Measurements from ENCODE around the gene JPT2. TPM values are rescaled to one million over a fixed set of nuclear protein-coding genes. Genes with fewer than 3 reads are reported as not detected.
"Not testable (repeated sequence)": the region's sequence is repeated elsewhere in the genome, so short reads cannot be mapped to it uniquely, and the experiment has no call there.

Gene JPT2
- total RNA-seq, 2 experiments from 2014 or later = 56.5 to 65.2 TPM

GRCh38 chr16:1732551-1732987, 54.5 kb downstream of the JPT2 start:
- POLR2A ChIA-PET, DNase-seq: not testable (repeated sequence)
- CTCF ChIA-PET = interaction anchor here (0.7 to 1.5 kb wide), 3 partner anchors 19 to 520 kb away, joined by 3 to 6 read pairs (median 3); partner anchors contain the start of gene MAPK8IP3

DNA sequence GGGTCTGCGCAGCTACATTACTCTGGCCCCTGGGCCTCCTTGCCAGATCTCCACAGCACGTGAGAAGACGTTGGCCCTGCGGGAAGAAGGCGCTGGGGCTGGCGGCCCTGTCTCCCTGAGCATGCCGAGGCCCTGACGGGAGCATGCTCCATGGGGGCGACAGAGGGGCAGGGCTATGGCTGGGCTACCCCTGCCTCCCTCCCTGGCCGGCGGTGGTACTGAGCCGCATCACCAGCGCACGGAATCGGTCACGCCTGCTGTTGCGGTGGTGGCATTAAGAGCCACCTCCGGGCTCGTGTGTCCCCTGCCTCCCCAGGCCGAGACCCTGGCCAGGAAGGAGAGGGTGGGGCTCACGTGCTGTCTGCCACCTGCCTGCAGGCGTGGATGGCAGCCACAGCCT, 56.0 kb downstream of the JPT2 start:
- Mint-ChIP-seq H3K36me3 (ENCODE audit: low read depth) (peaks cover 18% of the 10 kb centered on the region), H3K9me3 (no peaks in the 10 kb centered on the region), H3K4me1 (no peaks in the 10 kb centered on the region), H3K27me3 (no peaks in the 10 kb centered on the region), H3K27ac (no peak overlapping the region), H3K4me3 (no peak overlapping the region)
- DNase-seq = no peak
- ChIA-PET CTCF (no interaction called here), POLR2A (no interaction called here)

More at GRCh38 chr16:1732551-1732987, 54.5 kb downstream of the JPT2 start:
- not testable (repeated sequence) for H3K9me3 Mint-ChIP-seq, H3K4me1 Mint-ChIP-seq, H3K4me3 Mint-ChIP-seq, H3K27ac Mint-ChIP-seq, H3K27me3 Mint-ChIP-seq
- H3K36me3 Mint-ChIP-seq (ENCODE audit: low read depth) = peaks cover 22% of the 10 kb centered on the region

GRCh38 chr16:1734816-1735215, 56.7 kb downstream of the JPT2 start:
- Mint-ChIP-seq H3K4me3 (no peak overlapping the region), H3K36me3 (ENCODE audit: low read depth) (peaks cover 15% of the 10 kb centered on the region), H3K9me3 (no peaks in the 10 kb centered on the region), H3K4me1 (no peaks in the 10 kb centered on the region), H3K27me3 (no peaks in the 10 kb centered on the region), H3K27ac (no peak overlapping the region)
- no peak for DNase-seq
- POLR2A ChIA-PET = no interaction called here
- CTCF ChIA-PET = no interaction called here

- DNase-seq = no peak
- ChIA-PET POLR2A (no interaction called here), CTCF (interaction anchor here (0.7 to 1.0 kb wide), 2 partner anchors 9 to 474 kb away, joined by 3 read pairs; partner anchors contain the start of gene PGP)
- Mint-ChIP-seq H3K4me3 (no peak overlapping the region), H3K36me3 (ENCODE audit: low read depth) (peaks cover 2% of the 10 kb centered on the region), H3K27ac (no peak overlapping the region), H3K4me1 (no peaks in the 10 kb centered on the region), H3K27me3 (no peaks in the 10 kb centered on the region), H3K9me3 (no peaks in the 10 kb centered on the region)
Measured at GRCh38 chr16:1740234-1740633, 62.2 kb downstream of the JPT2 start.

GRCh38 chr16:1740781-1741490, 62.9 kb downstream of the JPT2 start:
- Mint-ChIP-seq H3K27ac (no peak overlapping the region), H3K9me3 (no peaks in the 10 kb centered on the region), H3K4me1 (no peaks in the 10 kb centered on the region), H3K4me3 (no peak overlapping the region), H3K36me3 (ENCODE audit: low read depth) (peaks cover 2% of the 10 kb centered on the region), H3K27me3 (no peaks in the 10 kb centered on the region)
- DNase-seq = no peak
- ChIA-PET CTCF (interaction anchor here (1.2 kb wide), 1 partner anchor 35 kb away, joined by 5 read pairs; the partner anchor contains the start of gene MAPK8IP3), POLR2A (no interaction called here)

DNA sequence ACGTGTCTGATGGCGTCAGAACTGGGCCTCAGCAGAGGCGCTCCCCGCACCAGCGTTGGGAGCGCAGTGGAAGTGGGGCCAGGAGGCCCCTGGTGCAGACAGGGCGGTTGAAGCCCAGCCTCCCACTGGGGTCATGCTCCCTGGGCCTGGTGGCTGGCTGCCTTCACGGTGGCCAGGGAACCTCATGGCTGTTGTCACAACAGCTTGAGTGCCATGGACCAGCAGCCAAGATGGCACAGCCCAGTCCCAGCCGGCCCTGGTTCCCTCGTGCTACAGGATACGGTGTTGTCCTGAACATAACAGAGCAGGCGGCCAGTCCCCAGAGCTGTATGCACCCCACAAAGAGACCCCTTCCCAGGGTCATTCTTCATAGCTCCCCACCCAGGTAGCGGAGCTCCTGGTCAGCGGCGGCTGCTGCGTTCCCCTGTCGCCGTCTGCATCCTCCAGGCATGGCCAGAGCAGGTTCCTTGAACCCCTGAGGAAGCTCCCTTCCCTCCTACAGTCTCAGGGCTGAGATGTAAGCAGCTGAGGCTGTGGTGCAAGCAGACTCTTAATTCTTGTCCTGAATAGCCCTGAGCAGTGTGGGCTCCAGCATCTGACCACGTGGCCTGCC, 63.6 kb downstream of the JPT2 start:
- no peak for DNase-seq
- Mint-ChIP-seq H3K27me3 (no peaks in the 10 kb centered on the region), H3K36me3 (ENCODE audit: low read depth) (peaks cover 2% of the 10 kb centered on the region), H3K4me3 (no peak overlapping the region), H3K27ac (no peak overlapping the region), H3K4me1 (no peaks in the 10 kb centered on the region), H3K9me3 (no peaks in the 10 kb centered on the region)
- CTCF ChIA-PET = interaction anchor here (1.2 kb wide), 1 partner anchor 36 kb away, joined by 5 read pairs; the partner anchor contains the start of gene MAPK8IP3
- POLR2A ChIA-PET = no interaction called here

DNA sequence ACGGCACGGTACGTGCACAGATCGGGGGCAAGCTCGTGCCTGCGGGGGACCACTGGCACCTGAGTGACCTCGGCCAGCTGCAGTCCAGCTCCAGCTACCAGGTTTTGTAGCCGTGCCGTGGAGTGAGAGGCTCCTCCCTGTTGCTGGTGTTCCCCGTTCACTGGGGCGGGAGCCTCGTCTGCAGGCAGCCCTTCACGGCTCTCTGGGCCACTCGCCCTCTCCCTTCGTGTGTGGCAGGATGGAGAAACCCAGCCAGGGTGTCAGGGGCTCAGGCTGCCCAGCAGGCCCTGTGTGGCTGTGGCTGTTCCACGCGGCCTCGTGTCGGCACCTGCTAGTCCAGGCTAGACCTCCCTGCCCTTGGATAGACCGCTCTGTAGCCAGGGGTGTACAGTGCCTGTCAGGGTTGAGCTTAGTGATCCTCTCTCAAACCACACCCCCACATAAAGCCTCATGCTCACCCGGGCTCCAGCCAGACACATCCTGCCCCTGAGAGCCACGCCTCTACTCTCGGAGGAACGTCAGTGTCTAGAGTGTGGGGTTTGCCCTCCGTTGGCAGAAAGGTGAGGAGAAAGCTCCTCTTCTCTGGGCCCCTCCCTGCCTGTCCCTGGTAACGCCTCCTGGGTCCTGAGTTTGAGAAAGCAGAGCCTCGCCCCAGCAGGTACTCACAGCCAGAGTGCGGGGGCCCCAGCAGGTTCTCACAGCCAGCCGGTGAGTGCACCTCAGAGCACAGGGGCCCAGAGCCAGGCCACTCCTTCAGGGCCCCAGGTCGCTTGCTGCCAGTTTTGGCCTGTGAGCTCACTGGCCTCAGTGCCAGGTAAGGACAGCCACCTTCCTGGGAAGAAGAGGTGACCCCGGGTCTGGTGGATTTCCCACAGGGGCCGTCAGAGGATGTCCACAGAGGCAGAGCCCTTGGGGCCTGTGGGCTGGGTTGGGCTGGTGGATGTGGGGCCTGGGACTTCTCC, 65.6 kb downstream of the JPT2 start:
- no peak for DNase-seq

DNA sequence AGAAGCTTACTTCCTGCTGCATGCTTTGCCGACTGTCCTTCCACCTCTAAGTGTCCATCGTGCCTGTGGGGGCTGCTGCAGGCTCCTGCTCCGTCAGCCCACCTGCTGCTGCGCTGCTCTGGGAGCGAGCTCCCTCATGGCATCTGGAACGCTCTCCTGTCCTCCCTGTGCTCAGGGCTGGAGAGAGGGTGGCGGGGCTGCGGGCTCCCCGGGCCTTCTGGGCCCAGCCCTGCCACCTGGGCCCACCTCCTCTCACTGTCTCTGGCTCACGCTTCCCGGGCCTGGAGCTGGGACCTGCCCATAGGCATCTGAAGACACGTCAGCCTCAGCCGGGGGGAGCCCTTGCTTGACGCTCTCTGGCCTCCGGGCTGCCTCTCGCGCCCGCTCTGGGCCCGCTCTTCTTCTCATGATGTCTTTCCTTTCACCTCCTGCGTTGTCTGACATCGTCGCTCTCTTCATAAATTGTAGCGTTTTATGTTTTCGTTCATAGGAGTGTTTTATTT, 66.3 kb downstream of the JPT2 start:
- ChIA-PET POLR2A (no interaction called here), CTCF (interaction anchor here (1.6 kb wide), 1 partner anchor 39 kb away, joined by 3 read pairs; the partner anchor contains the start of gene MAPK8IP3)
- H3K9me3 Mint-ChIP-seq = no peaks in the 10 kb centered on the region
- H3K27ac Mint-ChIP-seq = no peak overlapping the region
- no peak overlapping the region for H3K4me3 Mint-ChIP-seq
- no peaks in the 10 kb centered on the region for H3K27me3 Mint-ChIP-seq
- H3K4me1 Mint-ChIP-seq = no peaks in the 10 kb centered on the region
- H3K36me3 Mint-ChIP-seq (ENCODE audit: low read depth) = peaks cover 4% of the 10 kb centered on the region
- DNase-seq = no peak

More for the DNA sequence above, 65.6 kb downstream of the JPT2 start:
- Mint-ChIP-seq H3K27ac (no peak overlapping the region), H3K4me1 (no peaks in the 10 kb centered on the region), H3K36me3 (ENCODE audit: low read depth) (peaks cover 4% of the 10 kb centered on the region), H3K9me3 (no peaks in the 10 kb centered on the region), H3K4me3 (no peak overlapping the region), H3K27me3 (no peaks in the 10 kb centered on the region)
- ChIA-PET CTCF (interaction anchor here (1.6 kb wide), 1 partner anchor 38 kb away, joined by 3 read pairs; the partner anchor contains the start of gene MAPK8IP3), POLR2A (no interaction called here)

GRCh38 chr16:1745181-1745899, 67.3 kb downstream of the JPT2 start:
- Mint-ChIP-seq H3K27me3 (no peaks in the 10 kb centered on the region), H3K4me1 (no peaks in the 10 kb centered on the region), H3K36me3 (ENCODE audit: low read depth) (peaks cover 6% of the 10 kb centered on the region), H3K4me3 (no peak overlapping the region), H3K27ac (no peak overlapping the region), H3K9me3 (no peaks in the 10 kb centered on the region)
- ChIA-PET CTCF (interaction anchor here (0.9 kb wide), 1 partner anchor 39 kb away, joined by 3 read pairs; the partner anchor contains the start of gene MAPK8IP3), POLR2A (no interaction called here)
- DNase-seq = no peak

DNA sequence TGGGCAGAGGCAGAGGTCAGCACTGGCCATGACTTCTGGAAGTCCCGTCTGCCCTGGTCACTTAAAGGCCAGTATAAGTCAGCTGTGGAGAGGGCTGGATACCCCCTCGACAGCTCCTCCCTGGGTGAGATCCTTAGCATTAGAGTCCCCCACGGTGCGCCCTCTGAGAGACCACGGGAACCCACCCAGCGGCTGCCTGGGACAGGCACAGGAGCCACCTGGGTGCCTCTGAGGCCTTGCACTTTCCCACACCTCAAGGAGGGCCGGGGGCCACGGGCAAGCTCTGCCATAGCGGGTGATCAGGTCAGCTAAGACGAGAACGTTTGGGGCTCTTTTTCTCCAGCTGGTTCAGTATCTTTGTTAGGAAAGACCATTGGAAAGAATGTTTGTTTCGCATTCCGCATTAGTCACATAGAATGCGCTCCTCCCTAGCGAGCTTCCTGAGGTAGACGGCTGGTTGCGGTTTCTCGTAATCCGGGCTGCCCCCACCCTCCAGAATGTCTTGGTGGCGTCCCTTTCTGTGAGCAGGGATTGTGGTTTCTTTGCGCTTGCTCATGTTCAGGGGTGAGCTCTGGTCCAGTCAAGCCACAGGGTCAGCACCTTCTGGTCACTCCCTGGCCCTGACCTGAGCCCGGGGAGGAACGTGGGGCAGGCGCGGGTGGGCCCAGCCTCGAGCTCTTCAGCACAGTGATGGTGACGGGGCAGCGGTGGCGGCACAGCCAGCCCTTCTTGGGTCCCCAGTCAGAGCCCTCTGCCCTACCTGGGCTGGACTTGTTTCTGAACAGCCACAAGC, 68.0 kb downstream of the JPT2 start:
- ChIA-PET POLR2A (no interaction called here), CTCF (interaction anchor here (0.9 kb wide), 1 partner anchor 40 kb away, joined by 3 read pairs; the partner anchor contains the start of gene MAPK8IP3)
- H3K36me3 Mint-ChIP-seq (ENCODE audit: low read depth) = peaks cover 6% of the 10 kb centered on the region
- no peaks in the 10 kb centered on the region for H3K9me3 Mint-ChIP-seq
- H3K27me3 Mint-ChIP-seq = no peaks in the 10 kb centered on the region
- H3K4me3 Mint-ChIP-seq = no peak overlapping the region
- no peaks in the 10 kb centered on the region for H3K4me1 Mint-ChIP-seq
- DNase-seq = no peak
- no peak overlapping the region for H3K27ac Mint-ChIP-seq

DNA sequence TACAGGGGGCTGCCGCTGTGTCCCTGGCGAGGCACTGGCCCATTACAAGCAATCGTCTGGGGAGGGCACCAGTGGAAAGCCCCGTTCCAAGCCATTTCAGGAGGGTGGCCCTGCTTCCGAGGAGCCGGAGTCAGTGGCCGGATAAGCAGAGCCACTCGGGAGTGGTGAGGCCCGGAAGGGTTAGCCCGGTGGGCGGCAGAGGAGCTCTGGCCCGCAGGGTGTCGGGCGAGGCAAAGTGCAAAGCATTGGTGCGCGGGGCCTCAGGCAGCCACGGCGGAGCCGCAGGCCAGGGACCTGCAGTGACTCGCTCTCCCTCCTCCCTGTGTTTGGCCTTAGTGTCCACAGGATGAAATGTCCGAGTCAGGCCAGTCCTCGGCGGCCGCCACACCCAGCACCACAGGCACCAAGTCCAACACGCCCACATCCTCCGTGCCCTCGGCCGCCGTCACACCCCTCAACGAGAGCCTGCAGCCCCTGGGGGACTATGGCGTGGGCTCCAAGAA, 68.7 kb downstream of the JPT2 start:
- no peaks in the 10 kb centered on the region for H3K9me3 Mint-ChIP-seq
- no peak for DNase-seq
- H3K27ac Mint-ChIP-seq = no peak overlapping the region
- CTCF ChIA-PET = no interaction called here
- POLR2A ChIA-PET = no interaction called here
- H3K36me3 Mint-ChIP-seq (ENCODE audit: low read depth) = peaks cover 6% of the 10 kb centered on the region
- H3K4me1 Mint-ChIP-seq = no peaks in the 10 kb centered on the region
- H3K27me3 Mint-ChIP-seq = no peaks in the 10 kb centered on the region
- H3K4me3 Mint-ChIP-seq = no peak overlapping the region

Data from activated CD4-positive, alpha-beta T cell treated with anti-CD3 and anti-CD28 coated beads, Interleukin-2, amount 10 ng/mL, durations not matched to agents 7 days and 5 days (primary cell).